HEK293T (cell line): Measurements from ENCODE around the gene PTPN7.

ENCODE experiments used
- ARNT ChIP-seq: fragments of 450-650 bp; IDR thresholded peaks from 2 replicates; pipeline ENCODE4 v1.6.1; 2017; ENCODE audit warnings: mild to moderate bottlenecking
- BHLHE40 ChIP-seq: fragments of 450-650 bp; IDR thresholded peaks from 2 replicates; pipeline ENCODE4 v1.6.1; 2016; ENCODE audit warnings: mild to moderate bottlenecking, moderate library complexity, borderline replicate concordance
- FOXK2 ChIP-seq: fragments of 450-650 bp; IDR thresholded peaks from 2 replicates; pipeline ENCODE4 v1.6.1; 2016; ENCODE audit warnings: mild to moderate bottlenecking
- FOXM1 ChIP-seq: fragments of 450-650 bp; IDR thresholded peaks from 2 replicates; pipeline ENCODE4 v1.6.1; 2017; ENCODE audit warnings: mild to moderate bottlenecking, borderline replicate concordance
- HDGF ChIP-seq: fragments of 450-650 bp; IDR thresholded peaks from 2 replicates; pipeline ENCODE4 v1.6.1; 2017; ENCODE audit warnings: antibody characterized with exemption, borderline replicate concordance
- LEF1 ChIP-seq: fragments of 450-650 bp; IDR thresholded peaks from 2 replicates; pipeline ENCODE4 v1.6.1; 2017; ENCODE audit warnings: mild to moderate bottlenecking, borderline replicate concordance
- SP1 ChIP-seq: fragments of 450-650 bp; IDR thresholded peaks from 2 replicates; pipeline ENCODE4 v1.6.1; 2017
- ZNF384 ChIP-seq: fragments of 450-650 bp; IDR thresholded peaks from 2 replicates; pipeline ENCODE4 v1.6.1; 2016
- TF ChIP-seq, protein P1 (sequence below): fragments of 450-650 bp; IDR thresholded peaks from 2 replicates; pipeline ENCODE4 v1.6.1; 2016

DNA sequence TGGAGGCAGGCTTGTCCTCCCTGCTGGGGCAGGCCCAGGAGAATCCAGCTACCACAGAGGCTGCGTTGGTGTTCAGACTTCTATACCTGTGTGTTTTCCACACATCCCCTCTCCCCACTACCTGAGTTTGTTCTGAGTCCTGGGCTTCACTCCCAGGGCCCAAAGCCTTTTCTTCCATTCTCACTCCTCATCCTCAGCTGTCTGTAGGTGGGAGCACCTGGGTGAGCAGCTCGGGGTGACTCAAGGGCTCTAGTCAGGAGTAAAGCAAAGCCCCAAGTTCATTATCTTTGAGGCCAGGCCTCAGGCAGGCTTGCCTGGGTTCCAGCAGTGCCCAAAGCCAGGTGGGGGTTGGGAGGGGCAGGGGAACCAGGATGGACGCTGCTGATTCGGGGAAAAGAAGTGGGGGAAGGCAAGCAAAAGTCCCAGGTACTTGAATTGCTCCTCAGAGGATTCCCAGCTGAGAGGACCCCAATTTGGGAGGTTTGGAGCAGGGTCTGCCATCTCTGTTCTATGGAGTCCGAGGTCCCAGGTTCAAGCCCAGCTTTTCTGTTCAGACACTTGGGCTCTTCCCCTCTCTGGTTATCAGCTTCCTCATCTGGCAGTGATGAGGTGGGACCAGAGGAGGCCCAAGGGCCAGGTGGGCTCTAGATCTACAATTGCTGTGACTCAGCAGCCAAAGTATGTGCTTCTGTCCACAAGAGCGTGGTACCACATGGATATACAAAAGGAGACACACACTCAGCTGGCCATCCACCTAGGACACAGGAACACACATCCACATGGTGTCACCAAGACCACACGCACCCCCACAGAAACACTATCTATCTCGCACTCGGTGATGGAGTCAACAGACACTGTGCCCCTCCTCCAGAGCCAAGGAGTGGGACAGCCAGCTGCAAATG lies 5.8 kb upstream of the PTPN7 start:
- TF ChIP-seq SP1 = no peak
- TF ChIP-seq FOXM1 = no peak
- no peak for TF ChIP-seq LEF1
- no peak for TF ChIP-seq ARNT
- TF ChIP-seq BHLHE40 = no peak
- TF ChIP-seq HDGF = no peak
- TF ChIP-seq, protein P1, sequence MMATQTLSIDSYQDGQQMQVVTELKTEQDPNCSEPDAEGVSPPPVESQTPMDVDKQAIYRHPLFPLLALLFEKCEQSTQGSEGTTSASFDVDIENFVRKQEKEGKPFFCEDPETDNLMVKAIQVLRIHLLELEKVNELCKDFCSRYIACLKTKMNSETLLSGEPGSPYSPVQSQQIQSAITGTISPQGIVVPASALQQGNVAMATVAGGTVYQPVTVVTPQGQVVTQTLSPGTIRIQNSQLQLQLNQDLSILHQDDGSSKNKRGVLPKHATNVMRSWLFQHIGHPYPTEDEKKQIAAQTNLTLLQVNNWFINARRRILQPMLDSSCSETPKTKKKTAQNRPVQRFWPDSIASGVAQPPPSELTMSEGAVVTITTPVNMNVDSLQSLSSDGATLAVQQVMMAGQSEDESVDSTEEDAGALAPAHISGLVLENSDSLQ = no peak
- TF ChIP-seq FOXK2 = no peak
- TF ChIP-seq ZNF384 = no peak
